ENCODE data around the gene DAPK1. TPM values are rescaled to one million over a fixed set of nuclear protein-coding genes. Genes with fewer than 3 reads are reported as not detected.
"Not testable (repeated sequence)": the region's sequence is repeated elsewhere in the genome, so short reads cannot be mapped to it uniquely, and the experiment has no call there.

Gene DAPK1
- polyA plus RNA-seq, 4 donors = 38.3 to 82.6 (median 72.5) TPM

- DNase-seq (ENCODE audit: low read depth in 4 of 4, low spot score in 3 of 4) = no peak
These were observed 40.0 kb downstream of the DAPK1 start for GRCh38 chr9:87537625-87538024.

GRCh38 chr9:87540444-87541105 lies 42.9 kb downstream of the DAPK1 start:
- no peak for DNase-seq (ENCODE audit: low read depth in 4 of 4, low spot score in 3 of 4)

GRCh38 chr9:87541663-87542062 lies 44.0 kb downstream of the DAPK1 start:
- no peak for DNase-seq (ENCODE audit: low read depth in 4 of 4, low spot score in 3 of 4)

GRCh38 chr9:87542141-87542540 lies 44.5 kb downstream of the DAPK1 start:
- no peak for DNase-seq (ENCODE audit: low read depth in 4 of 4, low spot score in 3 of 4)

- no peak for DNase-seq (ENCODE audit: low read depth in 4 of 4, low spot score in 3 of 4)
These were observed 45.6 kb downstream of the DAPK1 start for GRCh38 chr9:87543251-87543650.

- no peak for DNase-seq (ENCODE audit: low read depth in 4 of 4, low spot score in 3 of 4)
These were observed 48.2 kb downstream of the DAPK1 start for GRCh38 chr9:87545858-87546257.

GRCh38 chr9:87546704-87547103 lies 49.0 kb downstream of the DAPK1 start:
- DNase-seq (ENCODE audit: low read depth in 4 of 4, low spot score in 3 of 4) = no peak

GRCh38 chr9:87547671-87548081 lies 50.0 kb downstream of the DAPK1 start:
- no peak for DNase-seq (ENCODE audit: low read depth in 4 of 4, low spot score in 3 of 4)

GRCh38 chr9:87548159-87548558 lies 50.5 kb downstream of the DAPK1 start:
- DNase-seq (ENCODE audit: low read depth in 4 of 4, low spot score in 3 of 4) = no peak

- not testable (repeated sequence) for DNase-seq (ENCODE audit: low read depth in 4 of 4, low spot score in 3 of 4)
These were observed 51.4 kb downstream of the DAPK1 start for GRCh38 chr9:87549088-87549487.

- DNase-seq (ENCODE audit: low read depth in 4 of 4, low spot score in 3 of 4) = no peak
These were observed 52.1 kb downstream of the DAPK1 start for GRCh38 chr9:87549791-87550190.

GRCh38 chr9:87550253-87550954 lies 52.7 kb downstream of the DAPK1 start:
- DNase-seq (ENCODE audit: low read depth in 4 of 4, low spot score in 3 of 4) = no peak

GRCh38 chr9:87551772-87552217 lies 54.1 kb downstream of the DAPK1 start:
- no peak for DNase-seq (ENCODE audit: low read depth in 4 of 4, low spot score in 3 of 4)

GRCh38 chr9:87554171-87554910 lies 56.7 kb downstream of the DAPK1 start:
- DNase-seq (ENCODE audit: low read depth in 4 of 4, low spot score in 3 of 4) = no peak

GRCh38 chr9:87554976-87555375 lies 57.3 kb downstream of the DAPK1 start:
- no peak for DNase-seq (ENCODE audit: low read depth in 4 of 4, low spot score in 3 of 4)

GRCh38 chr9:87556039-87556438 lies 58.4 kb downstream of the DAPK1 start:
- DNase-seq (ENCODE audit: low read depth in 4 of 4, low spot score in 3 of 4) = no peak

- DNase-seq (ENCODE audit: low read depth in 4 of 4, low spot score in 3 of 4) = no peak
These were observed 59.2 kb downstream of the DAPK1 start for GRCh38 chr9:87556821-87557220.

GRCh38 chr9:87557996-87558395 lies 60.3 kb downstream of the DAPK1 start:
- DNase-seq (ENCODE audit: low read depth in 4 of 4, low spot score in 3 of 4) = no peak

GRCh38 chr9:87558606-87559190 lies 61.0 kb downstream of the DAPK1 start:
- no peak for DNase-seq (ENCODE audit: low read depth in 4 of 4, low spot score in 3 of 4)

- no peak for DNase-seq (ENCODE audit: low read depth in 4 of 4, low spot score in 3 of 4)
These were observed 64.4 kb downstream of the DAPK1 start for GRCh38 chr9:87562062-87562461.

GRCh38 chr9:87562530-87563170 lies 65.0 kb downstream of the DAPK1 start:
- DNase-seq (ENCODE audit: low read depth in 4 of 4, low spot score in 3 of 4) = no peak
